ENCODE results near the gene LOXL3.

GRCh38 chr2:74507926-74508520 is 45.7 kb downstream of the LOXL3 start:
- TF ChIP-seq POLR2A (IDR thresholded peaks at IDR 0.05) (no peak), CTCF (IDR thresholded peaks at IDR 0.05) (no peak)

All from thyroid gland (tissue), 4 donors.